Gastrocnemius medialis (tissue), 4 donors: ENCODE results near the gene UBA6. TPM values are rescaled to one million over a fixed set of nuclear protein-coding genes. Genes with fewer than 3 reads are reported as not detected.
"Not testable (repeated sequence)": the region's sequence is repeated elsewhere in the genome, so short reads cannot be mapped to it uniquely, and the experiment has no call there.

ENCODE experiments used
- ATAC-seq, 2 donors: fragments of 150-250 bp; one replicate each; pipeline ENCODE4 v1.9.1; 2016
- DNase-seq, 2 donors: peaks; one replicate each; pipeline ENCODE4 v3.0.0-alpha.2; 2019
- H3K27ac ChIP-seq, 4 donors: fragments of 200-600 bp; sonication (generic); 1 replicate in 1 of 4; 2 replicates in 3 of 4; pipeline ENCODE4 v1.5.1; 2016 to 2018; ENCODE audit warnings: mild to moderate bottlenecking in 2 of 4, moderate library complexity in 1 of 4
- H3K27me3 ChIP-seq, 3 donors: fragments of 200-600 bp; sonication (generic) in 2 of 3; 1 replicate in 1 of 3; 2 replicates in 2 of 3; pipeline versions ENCODE4 v1.5.1 to v1.6.0; 2016 to 2019; ENCODE audit warnings: mild to moderate bottlenecking in 1 of 3, moderate library complexity in 1 of 3
- H3K36me3 ChIP-seq, 2 donors: fragments of 200-600 bp; sonication (generic) in 1 of 2; one replicate each; pipeline ENCODE4 v1.5.1; 2017 to 2018
- H3K4me1 ChIP-seq, 2 donors: fragments of 200-600 bp; sonication (generic) in 1 of 2; one replicate each; pipeline ENCODE4 v1.5.1; 2016 to 2017; ENCODE audit warnings: mild to moderate bottlenecking in 2 of 2
- H3K4me3 ChIP-seq, 4 donors: fragments of 200-600 bp; sonication (generic) in 3 of 4; 1 replicate in 1 of 4; 2 replicates in 3 of 4; pipeline ENCODE4 v1.5.1; 2016 to 2019; ENCODE audit warnings: mild to moderate bottlenecking in 2 of 4
- H3K9me3 ChIP-seq, 3 donors: fragments of 200-600 bp; sonication (generic) in 2 of 3; 1 replicate in 1 of 3; 2 replicates in 2 of 3; pipeline ENCODE4 v1.5.1; 2016 to 2019
- CTCF ChIP-seq, 5 experiments: fragments of 450-650 bp in 3 of 5; fragments of 200-600 bp in 2 of 5; sonication (generic) in 2 of 5; IDR thresholded peaks in 4 of 5; conservative IDR thresholded peaks in 1 of 5; 1 replicate in 4 of 5; 2 replicates in 1 of 5; pipeline ENCODE4 v1.5.1; 2016 to 2019; ENCODE audit warnings: antibody characterized with exemption in 5 of 5, mild to moderate bottlenecking in 3 of 5, moderate library complexity in 3 of 5
- POLR2A ChIP-seq, 2 donors: fragments of 450-650 bp; IDR thresholded peaks; one replicate each; pipeline ENCODE4 v1.6.1; 2017; ENCODE audit warnings: antibody characterized with exemption in 2 of 2, mild to moderate bottlenecking in 2 of 2, moderate library complexity in 2 of 2
- in situ Hi-C, 4 donors: fragments of 200-750 bp; cut with MboI; loops; one replicate each; pipeline versions ENCODE4 v1.15.0 to v1.8.0; 2017; ENCODE audit warnings: low sequenced_read_pairs in 4 of 4
- intact Hi-C: fragments of 100-400 bp; cut with DNase I; formaldehyde crosslinking; loops from one replicate; pipeline ENCODE4 v1.15.1; 2023; ENCODE audit warnings: low total_unique reads
- total RNA-seq, 4 donors: library from RNA; depleted of rRNA; stranded (reverse); fragments of >200 nt; gene quantifications; one replicate each; pipeline versions ENCODE4 v1.1.0 to v1.2.3, GENCODE V29; 2016

The UBA6 gene
- total RNA-seq, 4 donors from 2014 or later, result 38.9 to 103 (median 46.3) TPM

GRCh38 chr4:67744561-67745283 lies 43.8 kb upstream of the UBA6 start:
- in situ Hi-C loops, result no loop called here
- DNase-seq, result no peak

GRCh38 chr4:67743194-67743593 lies 42.2 kb upstream of the UBA6 start:
- Histone ChIP-seq H3K9me3 (no peaks in the 10 kb centered on the region), H3K36me3 (no peaks in the 10 kb centered on the region), H3K4me3 (no peak overlapping the region), H3K4me1 (no peaks in the 10 kb centered on the region), H3K27ac (no peak overlapping the region), H3K27me3 (no peaks in the 10 kb centered on the region)
- TF ChIP-seq POLR2A (IDR thresholded peaks at IDR 0.05) (no peak), CTCF (IDR thresholded peaks at IDR 0.05 in 4 of 5, conservative IDR thresholded peaks at IDR 0.05 in 1 of 5) (no peak)
- DNase-seq (no peak), ATAC-seq (no peak)
- in situ Hi-C loops (no loop called here), intact Hi-C loops (no loop called here)

More at GRCh38 chr4:67744561-67745283, 43.8 kb upstream of the UBA6 start:
- Histone ChIP-seq H3K27ac (no peak overlapping the region), H3K36me3 (no peaks in the 10 kb centered on the region), H3K4me1 (no peaks in the 10 kb centered on the region), H3K9me3 (no peaks in the 10 kb centered on the region), H3K4me3 (no peak overlapping the region), H3K27me3 (no peaks in the 10 kb centered on the region)
- intact Hi-C loops, result loop anchor here (5.0 kb wide), 1 partner anchor 433 kb away; no protein-coding TSS in a partner anchor
- no peak for ATAC-seq
- no peak for TF ChIP-seq CTCF (IDR thresholded peaks at IDR 0.05 in 4 of 5, conservative IDR thresholded peaks at IDR 0.05 in 1 of 5)
- no peak for TF ChIP-seq POLR2A (IDR thresholded peaks at IDR 0.05)

- Histone ChIP-seq H3K4me1 (no peaks in the 10 kb centered on the region), H3K36me3 (no peaks in the 10 kb centered on the region), H3K27me3 (no peaks in the 10 kb centered on the region), H3K27ac (no peak overlapping the region), H3K4me3 (no peak overlapping the region), H3K9me3 (no peaks in the 10 kb centered on the region)
- intact Hi-C loops (no loop called here), in situ Hi-C loops (no loop called here)
- no peak for ATAC-seq
- no peak for DNase-seq
- no peak for TF ChIP-seq CTCF (IDR thresholded peaks at IDR 0.05 in 4 of 5, conservative IDR thresholded peaks at IDR 0.05 in 1 of 5)
- TF ChIP-seq POLR2A (IDR thresholded peaks at IDR 0.05), result no peak
Observed at GRCh38 chr4:67736262-67736661, 35.3 kb upstream of the UBA6 start.

- no peaks in the 10 kb centered on the region for H3K36me3 ChIP-seq
- no peak for DNase-seq
- no peak overlapping the region for H3K27ac ChIP-seq
- H3K4me3 ChIP-seq, result no peak overlapping the region
- in situ Hi-C loops (no loop called here), intact Hi-C loops (no loop called here)
- H3K9me3 ChIP-seq, result no peaks in the 10 kb centered on the region
- no peaks in the 10 kb centered on the region for H3K27me3 ChIP-seq
- ATAC-seq, result no peak
- no peaks in the 10 kb centered on the region for H3K4me1 ChIP-seq
- no peak for TF ChIP-seq CTCF (IDR thresholded peaks at IDR 0.05 in 4 of 5, conservative IDR thresholded peaks at IDR 0.05 in 1 of 5)
Observed at GRCh38 chr4:67735325-67735724, 34.4 kb upstream of the UBA6 start.

GRCh38 chr4:67730511-67730910 lies 29.6 kb upstream of the UBA6 start:
- H3K27ac ChIP-seq, H3K27me3 ChIP-seq, in situ Hi-C loops, H3K9me3 ChIP-seq, H3K4me1 ChIP-seq, ATAC-seq, H3K4me3 ChIP-seq, intact Hi-C loops, DNase-seq, H3K36me3 ChIP-seq: not testable (repeated sequence)
